HepG2 (cell line): ENCODE data around the gene VAMP5. TPM values are rescaled to one million over a fixed set of nuclear protein-coding genes. Genes with fewer than 3 reads are reported as not detected.
A peak's percentile ranks its signal among the peaks of the same experiment; 100 is the strongest.

Experiments
- AHR ChIP-seq: IDR thresholded peaks from 2 replicates; pipeline ENCODE4 v1.6.1; 2018; ENCODE audit warnings: missing genetic modification reagents, missing compliant biosample characterization
- HMG20A ChIP-seq: IDR thresholded peaks from 2 replicates; pipeline ENCODE4 v1.6.1; 2016; ENCODE audit warnings: borderline replicate concordance
- ISL2 ChIP-seq: sonication (generic); formaldehyde crosslinking; IDR thresholded peaks from 2 replicates; pipeline ENCODE4 v1.5.0; 2020; ENCODE audit warnings: missing genetic modification reagents
- KMT2B ChIP-seq: IDR thresholded peaks from 2 replicates; pipeline ENCODE4 v1.6.1; 2016; ENCODE audit warnings: missing genetic modification reagents, missing compliant biosample characterization
- MEIS2 ChIP-seq: sonication (generic); formaldehyde crosslinking; IDR thresholded peaks from 2 replicates; pipeline ENCODE4 v1.9.0; 2021; ENCODE audit warnings: mild to moderate bottlenecking, missing genetic modification reagents
- NBN ChIP-seq: fragments of 450-650 bp; conservative IDR thresholded peaks from 2 replicates; pipeline ENCODE4 v1.6.1; 2017
- NRL ChIP-seq: sonication (generic); formaldehyde crosslinking; IDR thresholded peaks from 2 replicates; pipeline ENCODE4 v1.5.0; 2020; ENCODE audit warnings: missing genetic modification reagents, mild to moderate bottlenecking, moderate library complexity, borderline replicate concordance
- PHB2 ChIP-seq: fragments of 450-650 bp; IDR thresholded peaks from 2 replicates; pipeline ENCODE4 v1.6.1; 2018; ENCODE audit not compliant: partially characterized antibody
- SMARCC2 ChIP-seq: fragments of 450-650 bp; IDR thresholded peaks from 2 replicates; pipeline ENCODE4 v1.6.1; 2017; ENCODE audit warnings: antibody characterized with exemption, mild to moderate bottlenecking
- STAT5B ChIP-seq: sonication (generic); formaldehyde crosslinking; IDR thresholded peaks from 2 replicates; pipeline ENCODE4 v1.4.0; 2020; ENCODE audit warnings: missing genetic modification reagents
- ZFY ChIP-seq: sonication (generic); formaldehyde crosslinking; IDR thresholded peaks from 2 replicates; pipeline ENCODE4 v1.4.0; 2020; ENCODE audit warnings: missing genetic modification reagents
- ZNF367 ChIP-seq: sonication (generic); formaldehyde crosslinking; IDR thresholded peaks from 2 replicates; pipeline ENCODE4 v1.4.0; 2020; ENCODE audit warnings: missing genetic modification reagents, borderline replicate concordance
- ZNF883 ChIP-seq: sonication (generic); formaldehyde crosslinking; IDR thresholded peaks from 2 replicates; pipeline ENCODE4 v1.5.1; 2020; ENCODE audit warnings: mild to moderate bottlenecking, missing genetic modification reagents; ENCODE audit errors: not compliant biosample characterization
- polyA plus RNA-seq, 8 experiments: library from polyadenylated mRNA; depleted of rRNA in 3 of 8; stranded (reverse) in 7 of 8; unstranded in 1 of 8; fragments of >200 nt; fragmentation: Illumina TruSeq in 4 of 8; extraction: Trizol in 4 of 8; gene quantifications; 2 replicates each; pipeline versions ENCODE4 v1.2.1 to v1.2.3, GENCODE V29; 2011 to 2016; ENCODE audit warnings: low read depth in 4 of 8, missing spikeins in 1 of 8, mixed read lengths in 1 of 8; ENCODE audit not compliant: insufficient read depth in 1 of 8
- total RNA-seq, 5 experiments: library from RNA; depleted of rRNA; stranded (reverse); fragments of >200 nt; fragmentation: Illumina TruSeq; extraction: Trizol; gene quantifications; 2 replicates each; pipeline ENCODE4 v1.2.3, GENCODE V29; 2016; ENCODE audit warnings: low read depth in 1 of 5
- TF ChIP-seq, protein P1 (sequence below): sonication (generic); formaldehyde crosslinking; IDR thresholded peaks from 2 replicates; pipeline ENCODE4 v1.5.0; 2020; ENCODE audit warnings: missing genetic modification reagents
- TF ChIP-seq, protein P2 (sequence below): sonication (generic); formaldehyde crosslinking; IDR thresholded peaks from 2 replicates; pipeline ENCODE4 v1.4.0; 2020; ENCODE audit warnings: missing genetic modification reagents
- TF ChIP-seq, protein P3 (sequence below): IDR thresholded peaks from 2 replicates; pipeline ENCODE4 v1.6.1; 2018; ENCODE audit warnings: missing genetic modification reagents
- TF ChIP-seq, protein P4 (sequence below): sonication (generic); formaldehyde crosslinking; IDR thresholded peaks from 2 replicates; pipeline ENCODE4 v1.4.0; 2020; ENCODE audit warnings: mild to moderate bottlenecking, low read depth, missing genetic modification reagents
- TF ChIP-seq, protein P5 (sequence below): sonication (generic); formaldehyde crosslinking; IDR thresholded peaks from 2 replicates; pipeline ENCODE4 v1.5.1; 2020; ENCODE audit warnings: mild to moderate bottlenecking, missing genetic modification reagents, moderate library complexity
- TF ChIP-seq, protein P6 (sequence below): sonication (generic); formaldehyde crosslinking; IDR thresholded peaks from 2 replicates; pipeline ENCODE4 v1.9.0; 2021; ENCODE audit warnings: missing genetic modification reagents, borderline replicate concordance

Gene VAMP5
- total and polyA plus RNA-seq, 2 of the 13 experiments (the other 11 are each of a cell fraction or from before 2014, with no cell fraction given), result 7.2 to 56.7 TPM

DNA sequence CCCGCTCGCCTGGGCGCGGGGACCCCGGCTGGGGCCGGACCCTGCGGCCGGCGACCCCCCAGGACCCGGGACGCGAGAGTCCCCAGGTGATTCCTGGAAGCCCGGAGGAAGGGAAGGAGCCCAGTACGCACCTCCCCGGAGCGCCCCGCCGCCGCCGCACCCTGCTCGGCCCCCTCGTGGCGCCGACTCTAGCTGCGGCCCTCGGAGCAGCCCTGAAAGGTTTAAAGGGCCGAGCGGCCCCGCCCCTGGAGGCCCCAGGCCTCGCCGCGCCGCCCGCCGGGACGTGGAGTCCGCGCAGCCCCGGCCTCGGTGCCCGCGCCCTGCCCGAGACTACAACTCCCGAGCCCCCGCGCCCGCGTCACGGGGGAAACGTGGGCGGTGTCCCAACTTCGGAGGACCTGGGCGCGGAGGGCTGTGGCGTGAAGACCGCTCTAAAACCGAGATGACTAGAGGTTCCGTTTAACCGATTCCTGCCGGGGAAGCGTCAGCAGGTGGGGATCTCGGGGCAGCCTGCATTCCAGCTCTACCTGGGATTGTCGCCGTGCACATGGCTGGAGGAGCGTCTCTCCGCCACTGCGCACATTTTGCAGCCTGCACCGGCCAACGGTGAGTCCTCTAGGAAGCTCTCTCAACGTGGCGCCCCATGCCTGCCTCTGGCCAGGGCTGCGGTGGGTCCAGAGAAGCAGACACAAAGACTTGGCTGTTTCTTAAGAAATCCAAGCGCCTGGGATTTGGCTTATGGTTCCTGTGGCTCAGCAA, 18.4 kb downstream of the VAMP5 start, which contains the start of gene TMEM150A (continued):
- TF ChIP-seq, protein P1, sequence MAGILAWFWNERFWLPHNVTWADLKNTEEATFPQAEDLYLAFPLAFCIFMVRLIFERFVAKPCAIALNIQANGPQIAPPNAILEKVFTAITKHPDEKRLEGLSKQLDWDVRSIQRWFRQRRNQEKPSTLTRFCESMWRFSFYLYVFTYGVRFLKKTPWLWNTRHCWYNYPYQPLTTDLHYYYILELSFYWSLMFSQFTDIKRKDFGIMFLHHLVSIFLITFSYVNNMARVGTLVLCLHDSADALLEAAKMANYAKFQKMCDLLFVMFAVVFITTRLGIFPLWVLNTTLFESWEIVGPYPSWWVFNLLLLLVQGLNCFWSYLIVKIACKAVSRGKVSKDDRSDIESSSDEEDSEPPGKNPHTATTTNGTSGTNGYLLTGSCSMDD (CRISPR knock-in tag), result no peak
- TF ChIP-seq NRL (CRISPR knock-in tag), result no peak
- TF ChIP-seq, protein P2, sequence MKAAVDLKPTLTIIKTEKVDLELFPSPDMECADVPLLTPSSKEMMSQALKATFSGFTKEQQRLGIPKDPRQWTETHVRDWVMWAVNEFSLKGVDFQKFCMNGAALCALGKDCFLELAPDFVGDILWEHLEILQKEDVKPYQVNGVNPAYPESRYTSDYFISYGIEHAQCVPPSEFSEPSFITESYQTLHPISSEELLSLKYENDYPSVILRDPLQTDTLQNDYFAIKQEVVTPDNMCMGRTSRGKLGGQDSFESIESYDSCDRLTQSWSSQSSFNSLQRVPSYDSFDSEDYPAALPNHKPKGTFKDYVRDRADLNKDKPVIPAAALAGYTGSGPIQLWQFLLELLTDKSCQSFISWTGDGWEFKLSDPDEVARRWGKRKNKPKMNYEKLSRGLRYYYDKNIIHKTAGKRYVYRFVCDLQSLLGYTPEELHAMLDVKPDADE (CRISPR knock-in tag), result no peak
- TF ChIP-seq, protein P3, sequence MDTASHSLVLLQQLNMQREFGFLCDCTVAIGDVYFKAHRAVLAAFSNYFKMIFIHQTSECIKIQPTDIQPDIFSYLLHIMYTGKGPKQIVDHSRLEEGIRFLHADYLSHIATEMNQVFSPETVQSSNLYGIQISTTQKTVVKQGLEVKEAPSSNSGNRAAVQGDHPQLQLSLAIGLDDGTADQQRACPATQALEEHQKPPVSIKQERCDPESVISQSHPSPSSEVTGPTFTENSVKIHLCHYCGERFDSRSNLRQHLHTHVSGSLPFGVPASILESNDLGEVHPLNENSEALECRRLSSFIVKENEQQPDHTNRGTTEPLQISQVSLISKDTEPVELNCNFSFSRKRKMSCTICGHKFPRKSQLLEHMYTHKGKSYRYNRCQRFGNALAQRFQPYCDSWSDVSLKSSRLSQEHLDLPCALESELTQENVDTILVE (CRISPR knock-in tag), result peak; percentile 36; the same call in 1 of the 2 replicates
- no peak for TF ChIP-seq AHR (CRISPR knock-in tag)
- TF ChIP-seq HMG20A (CRISPR knock-in tag), result peak; percentile 15; the same call in 1 of the 2 replicates
- no peak for TF ChIP-seq PHB2
- no peak for TF ChIP-seq STAT5B (CRISPR knock-in tag)
- TF ChIP-seq, protein P4, sequence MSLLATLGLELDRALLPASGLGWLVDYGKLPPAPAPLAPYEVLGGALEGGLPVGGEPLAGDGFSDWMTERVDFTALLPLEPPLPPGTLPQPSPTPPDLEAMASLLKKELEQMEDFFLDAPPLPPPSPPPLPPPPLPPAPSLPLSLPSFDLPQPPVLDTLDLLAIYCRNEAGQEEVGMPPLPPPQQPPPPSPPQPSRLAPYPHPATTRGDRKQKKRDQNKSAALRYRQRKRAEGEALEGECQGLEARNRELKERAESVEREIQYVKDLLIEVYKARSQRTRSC (CRISPR knock-in tag), result no peak
- TF ChIP-seq NBN, result no peak
- peak; percentile 97 for TF ChIP-seq ZFY (CRISPR knock-in tag)
- no peak for TF ChIP-seq SMARCC2
- TF ChIP-seq, protein P5, sequence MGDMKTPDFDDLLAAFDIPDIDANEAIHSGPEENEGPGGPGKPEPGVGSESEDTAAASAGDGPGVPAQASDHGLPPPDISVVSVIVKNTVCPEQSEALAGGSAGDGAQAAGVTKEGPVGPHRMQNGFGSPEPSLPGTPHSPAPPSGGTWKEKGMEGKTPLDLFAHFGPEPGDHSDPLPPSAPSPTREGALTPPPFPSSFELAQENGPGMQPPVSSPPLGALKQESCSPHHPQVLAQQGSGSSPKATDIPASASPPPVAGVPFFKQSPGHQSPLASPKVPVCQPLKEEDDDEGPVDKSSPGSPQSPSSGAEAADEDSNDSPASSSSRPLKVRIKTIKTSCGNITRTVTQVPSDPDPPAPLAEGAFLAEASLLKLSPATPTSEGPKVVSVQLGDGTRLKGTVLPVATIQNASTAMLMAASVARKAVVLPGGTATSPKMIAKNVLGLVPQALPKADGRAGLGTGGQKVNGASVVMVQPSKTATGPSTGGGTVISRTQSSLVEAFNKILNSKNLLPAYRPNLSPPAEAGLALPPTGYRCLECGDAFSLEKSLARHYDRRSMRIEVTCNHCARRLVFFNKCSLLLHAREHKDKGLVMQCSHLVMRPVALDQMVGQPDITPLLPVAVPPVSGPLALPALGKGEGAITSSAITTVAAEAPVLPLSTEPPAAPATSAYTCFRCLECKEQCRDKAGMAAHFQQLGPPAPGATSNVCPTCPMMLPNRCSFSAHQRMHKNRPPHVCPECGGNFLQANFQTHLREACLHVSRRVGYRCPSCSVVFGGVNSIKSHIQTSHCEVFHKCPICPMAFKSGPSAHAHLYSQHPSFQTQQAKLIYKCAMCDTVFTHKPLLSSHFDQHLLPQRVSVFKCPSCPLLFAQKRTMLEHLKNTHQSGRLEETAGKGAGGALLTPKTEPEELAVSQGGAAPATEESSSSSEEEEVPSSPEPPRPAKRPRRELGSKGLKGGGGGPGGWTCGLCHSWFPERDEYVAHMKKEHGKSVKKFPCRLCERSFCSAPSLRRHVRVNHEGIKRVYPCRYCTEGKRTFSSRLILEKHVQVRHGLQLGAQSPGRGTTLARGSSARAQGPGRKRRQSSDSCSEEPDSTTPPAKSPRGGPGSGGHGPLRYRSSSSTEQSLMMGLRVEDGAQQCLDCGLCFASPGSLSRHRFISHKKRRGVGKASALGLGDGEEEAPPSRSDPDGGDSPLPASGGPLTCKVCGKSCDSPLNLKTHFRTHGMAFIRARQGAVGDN (CRISPR knock-in tag), result peak; percentile 80
- peak; percentile 79 for TF ChIP-seq ZNF883 (CRISPR knock-in tag)
- TF ChIP-seq ISL2 (CRISPR knock-in tag), result no peak
- 0 out of 2 replicates have a peak, but pooled peaks have one; percentile 10 for TF ChIP-seq KMT2B
- peak; percentile 100 for TF ChIP-seq ZNF367 (CRISPR knock-in tag)
- no peak; the same call in 1 of the 2 replicates for TF ChIP-seq MEIS2 (CRISPR knock-in tag)
- TF ChIP-seq, protein P6, sequence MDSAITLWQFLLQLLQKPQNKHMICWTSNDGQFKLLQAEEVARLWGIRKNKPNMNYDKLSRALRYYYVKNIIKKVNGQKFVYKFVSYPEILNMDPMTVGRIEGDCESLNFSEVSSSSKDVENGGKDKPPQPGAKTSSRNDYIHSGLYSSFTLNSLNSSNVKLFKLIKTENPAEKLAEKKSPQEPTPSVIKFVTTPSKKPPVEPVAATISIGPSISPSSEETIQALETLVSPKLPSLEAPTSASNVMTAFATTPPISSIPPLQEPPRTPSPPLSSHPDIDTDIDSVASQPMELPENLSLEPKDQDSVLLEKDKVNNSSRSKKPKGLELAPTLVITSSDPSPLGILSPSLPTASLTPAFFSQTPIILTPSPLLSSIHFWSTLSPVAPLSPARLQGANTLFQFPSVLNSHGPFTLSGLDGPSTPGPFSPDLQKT, result no peak
